GM18505 (cell line): Measurements from ENCODE around the gene SMARCA2.

Source experiments
- ATAC-seq: cut with Tn5 transposase; IDR thresholded peaks from one replicate; pipeline ENCODE4 v1.9.1; 2021; ENCODE audit not compliant: unreplicated experiment
- POLR2A ChIP-seq: IDR thresholded peaks from 4 replicates; pipeline ENCODE4 v1.6.1; 2011; ENCODE audit warnings: borderline replicate concordance; ENCODE audit not compliant: insufficient read depth, insufficient read length; ENCODE audit errors: extremely low read depth

The SMARCA2 gene

GRCh38 chr9:1995084-1995483 lies 20.1 kb upstream of the SMARCA2 start:
- no peak for TF ChIP-seq POLR2A
- no peak for ATAC-seq

GRCh38 chr9:1996156-1996555 lies 19.0 kb upstream of the SMARCA2 start:
- no peak for TF ChIP-seq POLR2A
- ATAC-seq = no peak

DNA sequence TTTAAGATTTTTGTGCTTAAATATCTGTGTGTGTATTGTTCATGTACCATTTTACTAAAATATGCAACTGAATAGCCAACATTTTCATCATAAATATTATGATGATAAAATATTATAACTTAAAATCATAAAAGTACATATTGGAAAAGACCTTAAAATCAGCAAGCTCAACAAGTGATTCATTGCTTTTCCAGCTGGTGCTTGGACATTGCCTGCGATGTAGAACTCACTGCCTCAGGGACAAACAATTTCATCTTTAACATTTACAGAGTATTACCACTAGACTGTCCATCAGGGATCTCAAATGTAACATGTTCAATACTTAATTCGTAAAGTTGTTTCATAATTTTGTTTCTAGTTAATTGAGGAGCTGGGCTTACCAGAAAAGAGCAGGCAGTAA lies 17.5 kb upstream of the SMARCA2 start:
- ATAC-seq = no peak
- TF ChIP-seq POLR2A = no peak

- ATAC-seq = no peak
- TF ChIP-seq POLR2A = no peak
Observed at GRCh38 chr9:1998111-1998510, 17.0 kb upstream of the SMARCA2 start.

DNA sequence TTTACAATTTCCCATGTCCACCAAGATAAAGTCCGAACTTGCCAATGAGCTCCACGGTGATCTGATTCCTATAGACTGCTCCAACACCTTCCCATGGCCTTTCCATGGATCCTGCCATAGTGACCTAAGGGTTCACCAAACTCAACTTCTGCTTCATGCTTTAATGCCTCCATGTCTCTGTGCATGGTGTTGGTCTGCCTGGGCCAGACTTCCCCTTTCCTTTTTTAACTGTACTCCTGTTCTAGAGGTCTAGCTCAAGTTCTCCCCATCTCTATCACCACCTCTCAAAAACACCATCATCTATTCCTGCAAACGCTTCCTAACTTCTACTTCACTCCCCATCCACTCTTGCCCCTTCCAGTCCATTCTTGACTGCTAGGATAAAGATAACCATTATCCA lies 14.8 kb upstream of the SMARCA2 start:
- no peak for TF ChIP-seq POLR2A
- ATAC-seq = no peak

- ATAC-seq = no peak
- TF ChIP-seq POLR2A = no peak
Observed at GRCh38 chr9:2008372-2008771, 6.8 kb upstream of the SMARCA2 start.

GRCh38 chr9:2012347-2012746 lies 2.8 kb upstream of the SMARCA2 start:
- ATAC-seq = no peak

DNA sequence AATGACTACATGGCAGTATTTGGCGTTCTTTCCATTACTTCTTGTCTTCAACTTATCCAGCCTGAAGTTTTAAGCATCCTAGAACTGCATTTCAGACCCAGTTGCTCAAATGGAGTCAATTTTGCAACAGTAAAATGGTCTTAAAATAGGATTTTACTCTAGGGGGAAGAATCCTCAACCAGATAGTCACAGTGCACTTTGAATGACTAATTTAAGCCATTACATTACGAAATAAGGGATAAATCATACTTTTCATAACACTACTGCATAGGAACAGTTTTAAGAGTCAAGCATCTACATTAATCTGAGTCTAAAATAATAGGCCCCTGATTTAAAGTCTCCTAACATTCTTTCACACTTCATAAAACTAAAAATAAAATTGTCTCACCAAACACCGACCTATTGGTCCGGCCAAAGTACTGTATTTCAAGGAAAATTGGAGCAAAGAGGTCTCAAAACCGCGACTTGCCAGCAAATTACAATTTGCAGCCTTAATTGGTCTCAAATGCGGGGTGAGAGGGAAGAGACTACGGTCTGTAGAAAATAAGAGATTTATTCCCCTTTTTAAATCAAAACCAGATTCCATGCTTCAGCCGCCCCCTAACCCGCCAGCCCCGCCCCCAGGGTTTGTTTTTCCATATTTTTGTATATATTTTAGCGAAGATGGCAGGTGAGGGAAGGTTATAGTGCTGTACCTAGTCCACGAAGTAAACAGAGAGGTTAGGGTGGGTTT lies 1.2 kb upstream of the SMARCA2 start:
- no peak for ATAC-seq
- TF ChIP-seq POLR2A = no peak

More at GRCh38 chr9:2012347-2012746, 2.8 kb upstream of the SMARCA2 start:
- no peak for TF ChIP-seq POLR2A

GRCh38 chr9:2015581-2016407 lies 647 bp downstream of the SMARCA2 start:
- no peak for ATAC-seq
- no peak for TF ChIP-seq POLR2A

GRCh38 chr9:2016408-2017330 lies 1.5 kb downstream of the SMARCA2 start:
- TF ChIP-seq POLR2A = peak; percentile 58
- ATAC-seq = no peak

DNA sequence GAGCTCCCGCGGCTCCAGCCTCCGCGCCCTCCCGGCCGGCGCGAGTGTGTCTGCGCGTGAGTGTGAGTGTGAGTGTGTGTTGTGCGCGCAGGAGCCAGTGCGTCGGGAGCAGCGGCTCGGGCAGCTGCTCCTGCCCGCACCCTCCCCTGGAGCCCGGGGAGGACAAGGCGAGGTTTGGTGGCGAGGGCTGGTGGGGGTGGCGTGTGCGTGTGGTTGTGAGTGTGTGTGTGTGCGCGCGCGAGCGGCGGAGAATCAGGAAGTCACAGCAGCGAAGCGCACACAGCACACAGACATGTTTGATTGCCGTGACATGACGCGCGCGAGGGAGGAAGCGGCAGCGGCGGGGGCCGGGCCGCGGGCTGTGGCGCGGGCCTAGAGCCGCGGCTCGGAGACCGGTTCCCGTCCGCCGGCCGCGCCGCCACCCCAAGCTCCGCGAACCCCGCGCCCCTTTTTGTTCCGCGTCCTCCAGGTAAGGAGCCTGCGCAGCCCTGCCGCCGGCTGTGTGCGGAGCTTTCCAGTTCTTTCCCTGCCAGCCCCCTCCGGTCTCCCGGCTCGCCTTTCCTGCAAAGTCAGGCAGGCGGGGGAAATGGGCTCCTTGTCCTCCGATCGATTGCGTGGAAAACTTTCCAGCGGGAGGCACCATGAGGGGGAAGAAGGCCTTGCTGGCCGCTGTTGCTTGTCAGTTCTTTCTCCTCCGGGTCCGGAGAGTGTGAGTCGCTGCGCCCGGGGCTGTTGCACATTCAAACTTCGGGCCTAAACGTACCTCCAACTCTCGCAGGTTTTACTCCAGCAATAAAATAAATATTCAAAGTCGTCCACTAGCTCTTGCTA lies 2.4 kb downstream of the SMARCA2 start:
- peak; percentile 30 for ATAC-seq
- peak; percentile 63 for TF ChIP-seq POLR2A

- no peak for ATAC-seq
- TF ChIP-seq POLR2A = no peak
Observed at GRCh38 chr9:2018162-2018643, 3.1 kb downstream of the SMARCA2 start.
